NCI-H187 (cell line): ENCODE measurements around the gene PLCB1.
A peak's percentile ranks its signal among the peaks of the same experiment; 100 is the strongest.

Source experiments
- DNase-seq, 2 experiments: peaks; one replicate each; lab custom pipeline; 2025; lab: John Stamatoyannopoulos, UW

Gene PLCB1

DNA sequence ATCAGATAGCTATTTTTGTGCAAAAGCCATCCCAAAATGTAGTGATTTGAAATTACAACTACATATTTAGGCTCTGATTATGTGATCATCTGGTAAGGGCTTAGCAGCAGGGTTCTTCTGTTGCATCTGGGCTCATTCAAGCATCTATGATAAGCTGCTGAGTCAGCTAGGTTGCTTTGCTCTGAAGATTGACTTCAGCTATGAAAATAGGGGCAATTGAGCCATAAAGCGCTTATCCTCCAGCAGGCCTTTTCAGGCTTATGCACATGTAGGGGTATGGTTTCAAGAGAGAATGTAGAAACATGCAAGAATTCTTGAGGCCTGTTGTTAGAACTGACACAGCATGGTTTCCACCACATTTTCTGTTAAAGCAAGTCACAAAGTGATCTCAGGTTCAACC lies 114.1 kb downstream of the PLCB1 start:
- DNase-seq = no peak

DNA sequence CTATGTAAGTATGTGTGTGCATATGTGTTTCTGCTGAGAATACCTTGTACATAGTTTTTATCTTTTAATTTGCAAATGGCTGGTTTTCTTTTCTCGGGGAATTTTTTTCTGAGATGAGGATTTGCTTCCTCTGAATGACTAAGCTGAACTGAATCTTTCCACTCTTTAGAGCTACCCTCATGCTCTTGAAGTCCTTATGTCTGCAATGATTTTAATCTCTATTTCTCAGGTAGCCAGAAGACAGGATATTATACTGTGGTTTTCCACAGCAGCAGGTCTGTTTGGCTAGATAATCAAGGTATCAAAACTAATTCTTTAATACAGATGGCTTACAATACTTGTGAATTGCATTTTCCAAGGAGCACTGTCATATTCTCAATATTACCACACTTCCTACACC lies 114.7 kb downstream of the PLCB1 start:
- DNase-seq = no peak

DNA sequence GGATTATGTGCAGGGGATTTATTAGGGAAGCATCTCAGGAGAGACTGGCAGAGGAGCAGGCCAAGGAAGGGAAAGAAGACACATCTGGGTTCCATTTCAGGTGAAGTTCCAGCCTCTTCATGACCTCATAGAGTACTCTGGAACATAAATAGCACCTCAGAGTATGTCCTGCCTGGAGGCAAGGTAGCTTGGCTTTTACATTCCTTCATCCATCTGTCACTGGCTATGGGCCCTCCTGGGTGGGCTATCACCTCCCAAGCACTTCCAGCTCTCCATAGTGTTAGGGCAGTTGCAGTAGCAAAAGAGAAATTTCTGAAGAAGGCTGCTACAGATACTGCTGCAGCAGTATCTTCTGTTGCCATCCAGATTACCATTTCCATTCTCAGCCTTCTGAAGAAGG lies 116.0 kb downstream of the PLCB1 start:
- no peak for DNase-seq

DNA sequence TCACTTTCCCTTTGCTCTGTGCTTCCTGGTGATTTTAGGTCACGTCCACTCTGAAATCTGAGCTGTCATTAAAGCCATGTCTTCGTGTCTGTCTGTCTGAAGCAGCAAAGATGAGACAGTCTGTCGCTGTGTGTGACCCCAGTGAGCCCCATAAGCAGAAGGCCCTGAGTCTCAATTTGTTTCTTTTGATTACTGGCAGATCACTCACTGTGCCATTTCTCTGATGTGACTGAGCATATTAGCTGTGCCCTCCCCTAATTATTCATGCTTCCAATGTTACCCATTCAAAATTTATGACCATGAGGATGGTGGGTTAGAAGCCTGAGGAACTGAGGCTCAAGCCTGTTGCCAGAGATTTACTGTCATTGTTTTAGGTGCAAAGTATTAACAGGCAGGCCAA lies 117.6 kb downstream of the PLCB1 start:
- DNase-seq = no peak

DNA sequence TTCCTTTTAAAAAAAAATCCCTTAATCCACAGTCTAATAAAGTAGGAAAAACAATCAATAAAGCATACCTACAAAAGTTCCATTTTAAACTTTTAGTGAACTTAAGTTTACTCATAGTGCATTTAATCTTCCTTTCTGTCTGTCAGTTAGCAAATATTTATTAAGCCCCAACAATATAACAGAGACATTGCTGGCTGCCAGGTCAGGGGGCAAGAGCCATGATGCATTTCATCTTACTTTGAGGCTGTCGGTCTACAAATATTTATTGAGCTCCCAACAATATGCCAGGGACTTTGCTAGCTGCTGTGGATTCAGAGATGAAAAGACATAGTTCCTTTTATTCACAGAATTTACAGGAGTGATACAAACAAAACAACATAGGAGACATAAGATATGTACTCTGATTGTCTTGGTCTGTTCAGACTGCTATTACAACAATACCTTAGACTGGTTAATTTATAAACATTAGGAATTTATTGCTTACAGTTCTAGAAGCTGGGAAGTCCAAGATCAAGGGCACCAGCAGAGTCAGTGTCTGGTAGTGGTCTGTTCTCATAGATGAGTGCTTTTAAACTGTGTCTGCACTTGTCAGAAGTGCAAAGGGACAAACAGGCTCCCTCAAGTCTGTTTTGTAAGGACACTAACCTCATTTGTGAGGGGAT lies 118.6 kb downstream of the PLCB1 start:
- DNase-seq = no peak

DNA sequence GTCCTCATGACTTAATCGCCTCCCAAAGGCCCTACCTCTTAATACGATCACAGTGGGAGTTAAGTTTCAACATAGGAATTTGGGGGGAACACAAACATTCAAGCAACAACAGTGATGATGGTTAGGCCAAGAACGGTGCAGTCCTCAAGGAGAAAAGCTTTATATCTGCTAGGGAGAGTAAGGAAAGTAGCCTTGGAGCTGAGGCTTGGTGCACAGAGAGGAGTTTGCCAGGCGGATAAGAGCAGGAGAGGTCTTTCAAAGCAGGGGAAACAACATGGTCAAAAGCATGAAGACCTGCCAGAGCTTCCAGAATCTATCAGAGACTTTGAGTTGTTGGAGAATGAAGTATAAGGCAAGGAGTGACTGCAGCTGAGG lies 119.1 kb downstream of the PLCB1 start:
- DNase-seq = no peak

- no peak for DNase-seq
These were observed 123.0 kb downstream of the PLCB1 start for GRCh38 chr20:8254911-8255582.

- DNase-seq = peak in 1 of 2 experiments; percentile 3
These were observed 124.0 kb downstream of the PLCB1 start for GRCh38 chr20:8255945-8256632.

DNA sequence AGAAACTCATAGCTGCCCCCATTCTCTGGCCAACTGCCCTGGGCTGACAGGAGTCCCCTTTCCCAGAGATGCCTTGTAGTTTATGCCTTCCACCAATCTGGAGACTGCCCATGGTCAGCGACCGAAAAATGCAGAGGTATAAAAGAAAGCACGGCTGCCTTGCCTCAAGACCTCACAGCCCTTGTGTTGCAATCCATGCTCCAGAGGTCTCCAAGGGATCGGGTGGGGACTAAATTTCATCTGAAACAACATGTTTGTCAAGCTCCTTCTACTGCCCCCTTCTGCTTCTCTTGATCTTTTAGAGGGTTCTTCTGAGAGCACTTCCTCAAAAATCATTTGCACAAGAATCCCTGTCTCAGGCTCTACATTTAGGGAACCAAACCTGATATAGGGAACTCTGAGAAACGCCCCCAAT lies 128.8 kb downstream of the PLCB1 start:
- no peak for DNase-seq

DNA sequence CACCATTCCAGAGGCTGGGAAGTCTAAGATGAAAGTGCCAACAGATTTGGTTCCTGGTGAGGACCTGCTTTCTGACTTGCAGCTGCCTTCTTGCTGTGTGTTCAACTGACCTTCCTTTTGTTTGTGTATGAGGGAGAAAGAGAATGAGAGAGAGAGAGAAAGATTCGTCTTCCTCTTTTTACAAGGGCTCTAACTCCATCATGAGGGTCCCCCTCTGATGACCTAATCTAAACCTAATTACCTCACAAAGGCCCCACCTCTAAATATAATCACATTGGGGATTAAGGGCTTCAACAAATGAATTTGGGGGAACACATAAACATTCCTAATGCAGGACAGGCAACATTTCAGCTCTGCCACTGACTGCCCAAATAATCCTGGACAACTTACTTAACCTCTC lies 130.7 kb downstream of the PLCB1 start:
- DNase-seq = no peak

- DNase-seq = no peak
These were observed 133.5 kb downstream of the PLCB1 start for GRCh38 chr20:8265588-8265987.

DNA sequence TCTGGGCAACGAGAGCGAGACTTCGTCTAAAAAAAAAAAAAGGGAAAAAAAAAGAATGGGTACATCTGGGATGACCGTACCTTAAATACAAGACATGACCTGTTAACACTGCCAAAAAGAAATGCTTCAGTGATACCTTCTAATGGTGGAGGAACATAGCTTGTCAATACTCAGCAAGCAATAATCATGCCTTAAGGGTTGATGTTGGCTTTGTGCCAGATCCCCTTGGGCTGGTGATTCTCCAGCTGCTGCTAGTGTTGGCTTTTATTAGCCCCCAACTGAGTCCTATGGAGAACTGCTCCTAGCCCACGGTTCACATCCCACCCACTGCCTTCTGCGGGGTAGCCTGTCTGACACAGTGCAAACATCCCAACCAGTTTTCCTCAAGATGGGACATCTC lies 134.9 kb downstream of the PLCB1 start:
- DNase-seq = no peak

GRCh38 chr20:8271727-8272126 lies 139.7 kb downstream of the PLCB1 start:
- no peak for DNase-seq

GRCh38 chr20:8272766-8273165 lies 140.7 kb downstream of the PLCB1 start:
- DNase-seq = no peak

DNA sequence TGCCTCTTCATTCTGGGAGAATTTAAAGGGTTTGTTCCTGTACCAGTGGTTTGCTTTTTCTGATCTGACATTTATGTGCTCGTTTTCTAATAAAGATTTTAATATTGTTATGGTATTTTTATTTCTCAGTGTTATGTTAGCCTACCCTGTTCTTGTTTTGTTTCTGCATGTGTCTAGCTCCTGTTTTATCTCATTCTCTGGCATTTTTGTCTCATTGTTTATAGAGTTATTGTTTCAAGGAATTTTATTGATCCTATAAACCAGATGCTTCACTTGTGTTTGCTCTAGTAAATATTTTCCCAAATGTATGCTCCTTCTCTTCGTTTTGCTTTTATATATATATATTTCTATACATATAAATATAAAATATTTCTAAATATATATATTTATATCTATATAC lies 152.8 kb downstream of the PLCB1 start:
- DNase-seq = no peak

- no peak for DNase-seq
These were observed 155.3 kb downstream of the PLCB1 start for GRCh38 chr20:8287340-8287739.

DNA sequence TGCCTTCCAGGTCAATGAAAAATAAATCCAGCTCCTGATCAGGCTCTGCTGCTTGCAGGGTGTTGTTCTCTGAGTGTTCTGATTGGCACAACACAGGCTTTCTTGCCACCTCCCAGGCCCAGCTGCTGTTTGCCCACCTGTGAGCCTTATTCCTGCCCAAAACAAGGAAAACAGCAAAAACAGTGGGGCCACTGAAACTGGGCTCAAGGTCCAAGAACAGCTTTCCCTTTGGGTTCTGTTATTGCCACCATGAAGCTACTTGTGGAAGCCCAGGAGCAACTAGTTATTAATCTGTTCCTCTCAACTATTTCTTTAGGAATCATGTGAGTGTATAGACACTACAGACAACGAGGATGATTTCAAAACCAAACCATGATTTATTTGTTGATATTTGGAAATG lies 159.1 kb downstream of the PLCB1 start:
- no peak for DNase-seq

- DNase-seq = no peak
These were observed 159.8 kb downstream of the PLCB1 start for GRCh38 chr20:8291873-8292272.

DNA sequence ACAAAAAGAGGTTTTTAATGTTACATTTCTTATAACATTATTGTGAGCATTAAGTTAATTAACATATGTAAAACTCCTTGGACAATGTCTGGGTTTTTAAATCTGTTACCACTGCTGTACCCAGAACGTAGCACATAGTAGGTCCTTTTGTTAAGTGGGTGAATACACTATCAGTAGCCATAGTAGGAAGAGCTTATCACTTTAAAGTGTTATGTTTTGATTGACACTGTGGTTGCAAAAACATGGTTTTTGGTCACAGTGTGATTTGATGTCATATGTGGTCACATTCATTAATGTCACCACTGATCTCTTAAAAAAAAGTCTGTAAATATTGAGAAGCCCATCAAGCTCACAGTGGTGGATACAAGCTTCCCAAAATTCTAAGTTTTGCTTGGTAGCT lies 160.7 kb downstream of the PLCB1 start:
- DNase-seq = no peak

DNA sequence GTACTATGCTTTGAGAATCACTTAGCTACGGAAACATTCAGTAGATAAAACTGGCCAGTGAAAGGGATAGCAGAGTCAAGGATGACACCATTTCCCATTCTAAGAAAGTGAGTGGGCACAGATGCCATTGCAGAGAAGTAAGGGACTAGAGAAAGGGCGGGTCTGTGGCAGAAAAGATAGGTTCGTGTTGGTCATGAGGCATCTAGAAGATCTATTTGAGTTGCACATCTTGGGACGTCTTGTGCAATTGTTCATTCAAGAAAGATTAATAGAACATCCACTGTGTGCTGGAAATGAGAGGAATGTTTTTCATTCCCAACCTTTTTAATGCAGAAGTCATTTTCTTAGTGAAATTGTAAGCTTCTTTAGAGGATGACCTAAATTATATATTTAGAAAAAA lies 161.7 kb downstream of the PLCB1 start:
- DNase-seq = no peak

DNA sequence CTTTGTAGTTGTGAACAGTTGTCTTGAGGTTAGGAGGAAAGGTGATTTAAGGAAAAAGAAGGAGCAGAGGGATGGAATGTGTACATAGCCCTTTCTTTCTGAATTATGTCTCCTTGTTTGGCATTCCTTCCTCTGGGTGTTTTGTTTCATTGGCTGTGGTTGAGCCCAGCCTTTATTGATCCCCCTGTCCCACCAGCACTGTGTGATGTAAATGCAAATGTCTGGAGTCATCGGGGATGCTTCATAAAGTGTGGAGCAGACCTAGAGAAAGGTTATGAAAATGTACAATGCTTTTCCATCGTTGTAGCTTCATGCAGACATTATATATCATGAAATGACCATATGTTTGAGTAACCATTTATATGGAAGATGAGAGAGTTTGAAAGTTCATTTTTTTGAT lies 164.5 kb downstream of the PLCB1 start:
- DNase-seq = no peak

DNA sequence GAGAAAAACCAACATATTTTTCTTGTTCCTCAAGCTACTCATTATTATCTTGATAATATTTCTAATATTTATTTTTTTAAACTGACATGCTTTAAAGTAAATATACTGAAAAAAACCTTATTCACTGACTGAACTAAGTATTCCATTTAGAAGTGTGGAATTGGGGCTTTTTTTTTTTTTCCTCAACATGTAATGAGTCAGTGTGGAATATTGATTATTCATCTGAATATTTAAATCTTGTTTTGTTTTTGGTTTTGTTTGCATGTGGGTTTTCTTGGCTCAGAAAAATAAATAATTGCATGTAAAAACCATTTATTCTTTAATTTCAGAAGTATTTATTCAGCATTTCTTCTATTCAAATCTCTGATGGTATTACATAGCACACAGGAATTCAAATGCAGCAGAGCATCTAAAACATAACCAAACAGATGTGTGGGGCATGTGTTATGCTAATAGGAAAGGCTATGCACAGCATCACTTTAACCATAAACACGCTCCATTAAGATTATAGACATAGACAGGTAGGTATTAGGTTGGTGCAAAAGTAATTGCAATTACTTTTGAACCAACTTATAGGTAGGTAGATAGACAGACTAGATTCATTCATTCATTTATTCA lies 166.5 kb downstream of the PLCB1 start:
- no peak for DNase-seq

DNA sequence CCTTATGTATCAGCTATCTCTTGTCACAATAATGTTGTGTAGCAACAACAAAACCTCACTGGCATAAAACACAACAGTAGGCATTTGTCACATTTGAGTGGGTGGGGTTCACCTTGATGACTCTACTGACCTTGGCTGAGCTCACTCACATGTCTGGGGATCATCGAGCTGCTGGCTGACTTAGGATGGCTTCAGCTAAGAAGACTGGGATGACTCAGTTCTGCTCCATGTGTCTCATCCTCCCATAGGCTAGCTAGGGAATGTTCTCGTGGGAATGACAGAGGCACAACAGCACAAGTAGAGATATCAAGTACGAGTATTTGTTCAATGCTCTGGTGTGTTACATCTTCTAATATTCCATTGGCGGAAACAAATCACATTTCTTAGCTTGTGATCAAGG lies 167.9 kb downstream of the PLCB1 start:
- no peak for DNase-seq
